K562 (cell line): ENCODE data around the gene FGF2. TPM values are rescaled to one million over a fixed set of nuclear protein-coding genes. Genes with fewer than 3 reads are reported as not detected.

Source experiments
- ATF3 ChIP-seq, 2 experiments: fragments of 450-650 bp in 1 of 2; sonication (generic) in 1 of 2; formaldehyde crosslinking in 1 of 2; IDR thresholded peaks in 1 of 2; conservative IDR thresholded peaks in 1 of 2; 2 replicates each; pipeline versions ENCODE4 v1.6.1 to v1.8.1; 2016 to 2023; ENCODE audit warnings: mild to moderate bottlenecking in 2 of 2, moderate library complexity in 2 of 2, inconsistent platforms in 1 of 2, missing genetic modification reagents in 1 of 2
- CBFA2T3 ChIP-seq: fragments of 450-650 bp; IDR thresholded peaks from 2 replicates; pipeline ENCODE4 v1.6.1; 2017
- CEBPG ChIP-seq, 3 experiments: fragments of 200-800 bp in 1 of 3; sonication (Bioruptor generic) in 1 of 3; sonication (generic) in 1 of 3; formaldehyde crosslinking in 1 of 3; IDR thresholded peaks in 2 of 3; conservative IDR thresholded peaks in 1 of 3; 2 replicates each; pipeline versions ENCODE4 v1.6.1 to v1.8.0; 2016 to 2022; ENCODE audit warnings: missing compliant biosample characterization in 2 of 3, missing genetic modification characterization in 2 of 3, mild to moderate bottlenecking in 1 of 3, missing genetic modification reagents in 1 of 3
- DACH1 ChIP-seq: fragments of 450-650 bp; IDR thresholded peaks from 2 replicates; pipeline ENCODE4 v1.6.1; 2018; ENCODE audit not compliant: partially characterized antibody
- RUNX1 ChIP-seq: sonication (generic); IDR thresholded peaks from 2 replicates; pipeline ENCODE4 v1.6.1; 2016; ENCODE audit warnings: antibody characterized with exemption, low read depth
- SAP30 ChIP-seq: fragments of 200-600 bp; sonication (generic); IDR thresholded peaks from 2 replicates; pipeline ENCODE4 v1.6.1; 2012; ENCODE audit warnings: borderline replicate concordance, low read depth, mild to moderate bottlenecking, moderate library complexity, low read length, control low read depth, inconsistent platforms; ENCODE audit not compliant: insufficient read depth, poor library complexity, severe bottlenecking
- SMAD4 ChIP-seq: fragments of 250-450 bp; sonication (Bioruptor Pico); conservative IDR thresholded peaks from 2 replicates; pipeline ENCODE4 v1.8.0; 2021; ENCODE audit warnings: inconsistent platforms, mild to moderate bottlenecking, moderate library complexity
- SP2 ChIP-seq: IDR thresholded peaks from 2 replicates; pipeline ENCODE4 v1.6.1; 2011; ENCODE audit warnings: mild to moderate bottlenecking, low read depth, low read length, moderate library complexity; ENCODE audit not compliant: poor library complexity, severe bottlenecking; ENCODE audit errors: extremely low read depth
- ZBTB34 ChIP-seq: fragments of 250-450 bp; sonication (Bioruptor Pico); IDR thresholded peaks from 2 replicates; pipeline ENCODE4 v1.8.0; 2021; ENCODE audit warnings: mild to moderate bottlenecking, moderate library complexity
- ZNF318 ChIP-seq, 2 experiments: fragments of 450-650 bp; IDR thresholded peaks; 2 replicates each; pipeline ENCODE4 v1.6.1; 2016; ENCODE audit warnings: mild to moderate bottlenecking in 2 of 2, borderline replicate concordance in 1 of 2, low read depth in 1 of 2, moderate library complexity in 1 of 2
- ZNF551 ChIP-seq: fragments of 250-450 bp; sonication (Bioruptor Pico); IDR thresholded peaks from 2 replicates; pipeline ENCODE4 v1.5.0; 2021; ENCODE audit warnings: mild to moderate bottlenecking, moderate library complexity
- ZNF740 ChIP-seq, 3 experiments: fragments of 200-800 bp in 1 of 3; sonication (Bioruptor generic) in 1 of 3; sonication (generic) in 1 of 3; formaldehyde crosslinking in 1 of 3; IDR thresholded peaks; 2 replicates each; pipeline versions ENCODE4 v1.6.1 to v1.8.0; 2016 to 2022; ENCODE audit warnings: mild to moderate bottlenecking in 2 of 3, missing compliant biosample characterization in 2 of 3, missing genetic modification characterization in 2 of 3, missing genetic modification reagents in 1 of 3
- ZZZ3 ChIP-seq: fragments of 450-650 bp; IDR thresholded peaks from 2 replicates; pipeline ENCODE4 v1.6.1; 2016; ENCODE audit warnings: antibody characterized with exemption, mild to moderate bottlenecking, moderate library complexity
- polyA plus RNA-seq, 8 experiments: library from polyadenylated mRNA; depleted of rRNA in 4 of 8; stranded (reverse) in 5 of 8; unstranded in 3 of 8; fragments of >200 nt; fragmentation: Nextera tagmentation in 2 of 8; fragmentation: Illumina TruSeq in 1 of 8; extraction: Ambion mirVana in 2 of 8; extraction: Trizol in 1 of 8; gene quantifications; 2 replicates each; pipeline versions ENCODE4 v1.2.1 to v1.2.3, GENCODE V29; 2011 to 2014; ENCODE audit warnings: inconsistent platforms in 1 of 8, missing spikeins in 1 of 8
- total RNA-seq, 7 experiments: library from RNA; depleted of rRNA in 6 of 7; stranded (reverse); fragments of >200 nt in 6 of 7; fragmentation: Illumina TruSeq in 2 of 7; extraction: Trizol in 2 of 7; gene quantifications; 2 replicates each; pipeline versions ENCODE4 v1.2.1 to v1.2.3, GENCODE V29; 2011 to 2021; ENCODE audit warnings: low replicate concordance in 1 of 7

Gene FGF2
- total and polyA plus RNA-seq, 9 of the 15 experiments (the other 6 are each of a cell fraction or from before 2014, with no cell fraction given), result 2.5 to 19.4 (median 9.2) TPM

- TF ChIP-seq ZNF318 (IDR thresholded peaks at IDR 0.05; ENCODE audit: borderline replicate concordance in 1 of 2, low read depth in 1 of 2) (peak in 1 of 2 experiments; percentile 92; a peak in 2 of 4 replicates), ZZZ3 (no peak), SP2 (no peak), SAP30 (no peak), CBFA2T3 (peak; percentile 57), SMAD4 (CRISPR knock-in tag) (0 out of 2 replicates have a peak, but pooled peaks have one; percentile 38), ZBTB34 (CRISPR knock-in tag) (no peak), ZNF740 (CRISPR knock-in tag; IDR thresholded peaks at IDR 0.05) (no peak), ZNF740 (tag; IDR thresholded peaks at IDR 0.05) (no peak), ZNF551 (CRISPR knock-in tag) (no peak), DACH1 (peak; percentile 65), CEBPG (CRISPR knock-in tag; IDR thresholded peaks at IDR 0.05) (no peak), CEBPG (tag; conservative IDR thresholded peaks at IDR 0.05 in 1 of 2, IDR thresholded peaks at IDR 0.05 in 1 of 2) (peak in 1 of 2 experiments; percentile 57; a peak in 2 of 4 replicates), RUNX1 (no peak), ATF3 (IDR thresholded peaks at IDR 0.05) (peak; percentile 81), ATF3 (CRISPR knock-in tag; conservative IDR thresholded peaks at IDR 0.05) (no peak)
These were observed 29.7 kb upstream of the FGF2 start (continued) for GRCh38 chr4:122796801-122797404.
